ENCODE data around the gene PLXDC1.
A peak's percentile ranks its signal among the peaks of the same experiment; 100 is the strongest.

PLXDC1 gene

DNA sequence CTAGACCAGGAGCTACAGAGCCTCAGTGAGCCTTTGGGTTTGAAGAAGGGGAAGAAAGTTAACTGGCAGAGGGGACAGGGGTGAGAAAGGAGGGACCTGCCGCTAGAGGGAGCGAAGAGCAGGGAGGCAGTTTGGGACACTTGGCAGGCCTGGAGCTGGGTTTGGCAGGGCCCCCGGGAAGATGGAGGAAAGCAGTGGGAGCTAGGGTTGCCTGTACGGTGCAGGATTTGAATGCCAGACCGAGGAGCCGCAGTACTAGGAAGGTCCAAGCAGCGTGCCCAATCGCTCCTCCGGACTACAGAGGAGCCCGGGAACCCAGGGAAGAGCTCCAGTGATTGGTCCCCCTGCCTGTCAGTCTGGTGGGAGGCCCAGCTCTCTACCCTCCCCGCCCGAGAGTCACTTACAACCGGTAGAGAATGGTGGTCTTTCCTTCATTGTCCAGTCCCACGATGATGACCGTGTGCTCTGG is 13.3 kb upstream of the PLXDC1 start:
- H3K27me3 ChIP-seq (ENCODE audit: insufficient read depth, poor library complexity, severe bottlenecking), result no peaks in the 10 kb centered on the region
- TF ChIP-seq POLR2AphosphoS5 (IDR thresholded peaks at IDR 0.05; ENCODE audit: low read depth), result no peak
- TF ChIP-seq, protein P1, sequence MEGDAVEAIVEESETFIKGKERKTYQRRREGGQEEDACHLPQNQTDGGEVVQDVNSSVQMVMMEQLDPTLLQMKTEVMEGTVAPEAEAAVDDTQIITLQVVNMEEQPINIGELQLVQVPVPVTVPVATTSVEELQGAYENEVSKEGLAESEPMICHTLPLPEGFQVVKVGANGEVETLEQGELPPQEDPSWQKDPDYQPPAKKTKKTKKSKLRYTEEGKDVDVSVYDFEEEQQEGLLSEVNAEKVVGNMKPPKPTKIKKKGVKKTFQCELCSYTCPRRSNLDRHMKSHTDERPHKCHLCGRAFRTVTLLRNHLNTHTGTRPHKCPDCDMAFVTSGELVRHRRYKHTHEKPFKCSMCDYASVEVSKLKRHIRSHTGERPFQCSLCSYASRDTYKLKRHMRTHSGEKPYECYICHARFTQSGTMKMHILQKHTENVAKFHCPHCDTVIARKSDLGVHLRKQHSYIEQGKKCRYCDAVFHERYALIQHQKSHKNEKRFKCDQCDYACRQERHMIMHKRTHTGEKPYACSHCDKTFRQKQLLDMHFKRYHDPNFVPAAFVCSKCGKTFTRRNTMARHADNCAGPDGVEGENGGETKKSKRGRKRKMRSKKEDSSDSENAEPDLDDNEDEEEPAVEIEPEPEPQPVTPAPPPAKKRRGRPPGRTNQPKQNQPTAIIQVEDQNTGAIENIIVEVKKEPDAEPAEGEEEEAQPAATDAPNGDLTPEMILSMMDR (IDR thresholded peaks at IDR 0.05; ENCODE audit: insufficient read depth, low read length), result peak; percentile 79
- no peak overlapping the region for H3K4me3 ChIP-seq (replicated peaks; ENCODE audit: insufficient read depth, low read length)
- peak; percentile 69 to 86 for DNase-seq (ENCODE audit: low read depth in 1 of 2, low spot score in 1 of 2)
- no peak overlapping the region for H3K27ac ChIP-seq (replicated peaks)

- no peak for DNase-seq (ENCODE audit: low read depth in 1 of 2, low spot score in 1 of 2)
- H3K27ac ChIP-seq (replicated peaks), result no peak overlapping the region
- TF ChIP-seq SPI1 (IDR thresholded peaks at IDR 0.05; ENCODE audit: borderline replicate concordance, low read depth) (no peak), POLR2AphosphoS5 (IDR thresholded peaks at IDR 0.05; ENCODE audit: low read depth) (no peak), REST (IDR thresholded peaks at IDR 0.05; ENCODE audit: insufficient replicate concordance, low read depth) (no peak), GABPA (IDR thresholded peaks at IDR 0.05; ENCODE audit: low read depth) (no peak)
- TF ChIP-seq, protein P1 (IDR thresholded peaks at IDR 0.05; ENCODE audit: insufficient read depth, low read length), result no peak
- H3K4me3 ChIP-seq (replicated peaks; ENCODE audit: insufficient read depth, low read length), result no peak overlapping the region
- H3K27me3 ChIP-seq (ENCODE audit: insufficient read depth, poor library complexity, severe bottlenecking), result no peaks in the 10 kb centered on the region
These were observed 10.5 kb upstream of the PLXDC1 start for GRCh38 chr17:39161962-39162361.

DNA sequence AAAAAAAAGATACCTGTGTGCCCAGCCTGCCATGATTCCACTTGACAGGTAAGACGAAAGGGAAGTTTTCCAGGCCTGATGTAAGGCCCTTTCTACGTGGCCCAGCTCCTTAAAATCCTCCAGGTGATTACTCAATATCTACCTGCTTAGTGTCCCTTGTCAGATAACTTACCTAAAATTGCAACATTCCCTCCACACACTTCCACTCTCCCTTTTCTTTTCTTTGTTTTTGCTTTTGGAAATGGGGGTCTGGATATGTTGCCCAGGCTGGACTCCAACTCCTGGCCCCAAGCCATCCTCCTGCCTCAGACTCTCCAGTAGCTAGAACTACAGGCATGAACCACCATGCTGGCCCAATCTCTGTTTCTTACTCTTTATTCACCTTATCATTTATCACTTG is 7.2 kb upstream of the PLXDC1 start:
- no peaks in the 10 kb centered on the region for H3K27me3 ChIP-seq (ENCODE audit: insufficient read depth, poor library complexity, severe bottlenecking)
- no peak overlapping the region for H3K27ac ChIP-seq (replicated peaks)
- no peak for TF ChIP-seq POLR2AphosphoS5 (IDR thresholded peaks at IDR 0.05; ENCODE audit: low read depth)
- TF ChIP-seq REST (IDR thresholded peaks at IDR 0.05; ENCODE audit: insufficient replicate concordance, low read depth), result no peak
- no peak for TF ChIP-seq GABPA (IDR thresholded peaks at IDR 0.05; ENCODE audit: low read depth)
- TF ChIP-seq SPI1 (IDR thresholded peaks at IDR 0.05; ENCODE audit: borderline replicate concordance, low read depth), result no peak
- TF ChIP-seq, protein P1 (IDR thresholded peaks at IDR 0.05; ENCODE audit: insufficient read depth, low read length), result no peak
- DNase-seq (ENCODE audit: low read depth in 1 of 2, low spot score in 1 of 2), result no peak
- H3K4me3 ChIP-seq (replicated peaks; ENCODE audit: insufficient read depth, low read length), result no peak overlapping the region

GRCh38 chr17:39156491-39156890 is 5.1 kb upstream of the PLXDC1 start:
- no peak for DNase-seq (ENCODE audit: low read depth in 1 of 2, low spot score in 1 of 2)
- Histone ChIP-seq H3K4me3 (replicated peaks; ENCODE audit: insufficient read depth, low read length) (no peak overlapping the region), H3K27me3 (ENCODE audit: insufficient read depth, poor library complexity, severe bottlenecking) (peaks cover 2% of the 10 kb centered on the region), H3K27ac (replicated peaks) (no peak overlapping the region)
- no peak for TF ChIP-seq SPI1 (IDR thresholded peaks at IDR 0.05; ENCODE audit: borderline replicate concordance, low read depth)
- no peak for TF ChIP-seq POLR2AphosphoS5 (IDR thresholded peaks at IDR 0.05; ENCODE audit: low read depth)
- TF ChIP-seq, protein P1 (IDR thresholded peaks at IDR 0.05; ENCODE audit: insufficient read depth, low read length), result no peak
- no peak for TF ChIP-seq GABPA (IDR thresholded peaks at IDR 0.05; ENCODE audit: low read depth)
- TF ChIP-seq REST (IDR thresholded peaks at IDR 0.05; ENCODE audit: insufficient replicate concordance, low read depth), result no peak
